ENCODE data around the gene CEP170B.

GRCh38 chr14:104927901-104928300 is 62.8 kb downstream of the CEP170B start:
- TF ChIP-seq REST (IDR thresholded peaks at IDR 0.05; ENCODE audit: borderline replicate concordance) (no peak), REST (CRISPR knock-in tag; IDR thresholded peaks at IDR 0.05; ENCODE audit: low read depth) (no peak), ZNF609 (CRISPR knock-in tag; IDR thresholded peaks at IDR 0.05; ENCODE audit: borderline replicate concordance) (no peak)

Measured in K562 (cell line).